CD14-positive monocyte (primary cell): Measurements from ENCODE around the gene EARS2. TPM values are rescaled to one million over a fixed set of nuclear protein-coding genes. Genes with fewer than 3 reads are reported as not detected.

Experiments
- DNase-seq, 3 donors: peaks; one replicate each; pipeline ENCODE4 v3.0.0-alpha.2; 2011 to 2022
- H2AFZ ChIP-seq: 2 replicates; pipeline ENCODE4 v1.6.0; 2012; ENCODE audit warnings: mild to moderate bottlenecking, low read depth, low read length, inconsistent platforms; ENCODE audit not compliant: insufficient read depth, poor library complexity, severe bottlenecking
- H3K27ac ChIP-seq, 2 donors: 1 replicate in 1 of 2; 2 replicates in 1 of 2; pipeline ENCODE4 v1.5.1; 2012 to 2013; ENCODE audit warnings: low read length in 2 of 2, control low read depth in 1 of 2, inconsistent platforms in 1 of 2, low read depth in 1 of 2, mild to moderate bottlenecking in 1 of 2
- H3K27me3 ChIP-seq, 2 donors: one replicate each; pipeline versions ENCODE4 v1.6.0 to v1.6.1; 2011 to 2013; ENCODE audit warnings: low read length in 2 of 2; ENCODE audit not compliant: control insufficient read depth in 2 of 2, insufficient read depth in 2 of 2
- H3K36me3 ChIP-seq, 2 donors: replicated peaks in 1 of 2; 1 replicate in 1 of 2; 2 replicates in 1 of 2; pipeline versions ENCODE4 v1.5.1 to v1.6.1; 2012 to 2013; ENCODE audit warnings: low read length in 2 of 2, control low read depth in 1 of 2, inconsistent platforms in 1 of 2, mild to moderate bottlenecking in 1 of 2; ENCODE audit not compliant: insufficient read depth in 2 of 2, control insufficient read depth in 1 of 2
- H3K4me1 ChIP-seq, 2 donors: 1 replicate in 1 of 2; 2 replicates in 1 of 2; pipeline versions ENCODE4 v1.5.1 to v1.6.1; 2012 to 2013; ENCODE audit warnings: low read length in 2 of 2, control low read depth in 1 of 2, inconsistent platforms in 1 of 2, mild to moderate bottlenecking in 1 of 2, moderate library complexity in 1 of 2; ENCODE audit not compliant: insufficient read depth in 2 of 2, control insufficient read depth in 1 of 2
- H3K4me2 ChIP-seq: replicated peaks from 2 replicates; pipeline ENCODE3; 2012; ENCODE audit warnings: low read length, moderate library complexity, mild to moderate bottlenecking; ENCODE audit not compliant: poor library complexity, severe bottlenecking; ENCODE audit errors: extremely low read depth
- H3K4me3 ChIP-seq, 3 experiments: fragments of 200-600 bp in 1 of 3; sonication (generic) in 1 of 3; replicated peaks in 1 of 3; 1 replicate in 2 of 3; 2 replicates in 1 of 3; pipeline ENCODE4 v1.5.1; 2011 to 2013; ENCODE audit warnings: low read length in 3 of 3, mild to moderate bottlenecking in 3 of 3, control low read depth in 2 of 3, low read depth in 2 of 3, inconsistent platforms in 1 of 3, moderate library complexity in 1 of 3
- H3K79me2 ChIP-seq: 2 replicates; pipeline ENCODE4 v1.6.0; 2012; ENCODE audit warnings: mild to moderate bottlenecking, control low read depth, inconsistent platforms, low read length, moderate library complexity; ENCODE audit not compliant: insufficient read depth
- H3K9ac ChIP-seq: 2 replicates; pipeline ENCODE4 v1.6.0; 2017; ENCODE audit warnings: low read length, mild to moderate bottlenecking; ENCODE audit not compliant: insufficient read depth, poor library complexity, severe bottlenecking
- H3K9me3 ChIP-seq, 2 donors: replicated peaks in 1 of 2; 1 replicate in 1 of 2; 2 replicates in 1 of 2; pipeline versions ENCODE4 v1.5.1 to v1.6.1; 2012 to 2013; ENCODE audit warnings: low read length in 2 of 2, control low read depth in 1 of 2; ENCODE audit not compliant: control insufficient read depth in 1 of 2, insufficient read depth in 1 of 2
- H4K20me1 ChIP-seq: 2 replicates; pipeline ENCODE4 v1.6.0; 2012; ENCODE audit warnings: mild to moderate bottlenecking, low read length, control low read depth, moderate library complexity; ENCODE audit not compliant: insufficient read depth
- H3K27ac Mint-ChIP-seq, 7 donors: one replicate each; pipeline ENCODE4 v1.8.0; 2020; ENCODE audit warnings: mild to moderate bottlenecking in 7 of 7, mixed read lengths in 7 of 7, moderate library complexity in 6 of 7, inconsistent platforms in 2 of 7
- H3K27me3 Mint-ChIP-seq, 3 donors: one replicate each; pipeline ENCODE4 v1.8.0; 2021 to 2022; ENCODE audit warnings: low read depth in 3 of 3, mild to moderate bottlenecking in 3 of 3, mixed read lengths in 3 of 3, moderate library complexity in 3 of 3, inconsistent platforms in 1 of 3
- H3K36me3 Mint-ChIP-seq, 2 donors: one replicate each; pipeline ENCODE4 v1.8.0; 2020; ENCODE audit warnings: mixed read lengths in 2 of 2, inconsistent platforms in 1 of 2, mild to moderate bottlenecking in 1 of 2
- H3K4me1 Mint-ChIP-seq: one replicate; pipeline ENCODE4 v1.8.0; 2020; ENCODE audit warnings: mild to moderate bottlenecking, mixed read lengths
- H3K4me3 Mint-ChIP-seq, 2 donors: one replicate each; pipeline ENCODE4 v1.8.0; 2020; ENCODE audit warnings: mild to moderate bottlenecking in 2 of 2, mixed read lengths in 2 of 2, moderate library complexity in 1 of 2
- H3K9me3 Mint-ChIP-seq, 7 donors: one replicate each; pipeline ENCODE4 v1.8.0; 2020 to 2022; ENCODE audit warnings: mixed read lengths in 7 of 7, mild to moderate bottlenecking in 6 of 7, moderate library complexity in 6 of 7, inconsistent platforms in 2 of 7
- CTCF ChIP-seq: fragments of 200-600 bp; IDR thresholded peaks from one replicate; pipeline ENCODE4 v1.8.0; 2022; ENCODE audit warnings: antibody characterized with exemption, mild to moderate bottlenecking
- WGBS: methylation state at CpG from one replicate; pipeline ENCODE4 v1.1.5; 2013; ENCODE audit warnings: missing lambda C conversion rate; ENCODE audit not compliant: insufficient coverage; 5-methylcytosine and 5-hydroxymethylcytosine counted together
- intact Hi-C, 2 donors: fragments of 100-400 bp; cut with micrococcal nuclease; formaldehyde crosslinking; loops; one replicate each; pipeline versions ENCODE4 v1.15.0 to v1.15.1; 2023
- polyA plus RNA-seq, 3 donors: library from polyadenylated mRNA; depleted of rRNA in 1 of 3; unstranded in 2 of 3; stranded (reverse) in 1 of 3; fragments of 300-500 nt in 2 of 3; fragments of >200 nt in 1 of 3; fragmentation: Illumina TruSeq in 2 of 3; gene quantifications; 1 replicate in 2 of 3; 2 replicates in 1 of 3; pipeline ENCODE4 v1.2.3, GENCODE V29; 2012 to 2021

Gene EARS2
- polyA plus RNA-seq, 3 donors: 2.9 to 4.7 (median 4.2) TPM

GRCh38 chr16:23579371-23579770 is 22.2 kb upstream of the EARS2 start:
- TF ChIP-seq CTCF: no peak
- H3K27me3 ChIP-seq: no peaks in the 10 kb centered on the region
- peaks cover 36 to 55% of the 10 kb centered on the region in 2 donors for H3K36me3 ChIP-seq
- H2AFZ ChIP-seq: no peak overlapping the region
- Mint-ChIP-seq H3K9me3 (peaks cover 0 to 2% (median 0%) of the 10 kb centered on the region in 7 donors), H3K36me3 (peaks cover 44 to 55% of the 10 kb centered on the region in 2 donors), H3K27ac (peak overlapping the region in 2 of 7 donors; percentile 1 to 50), H3K4me1 (peaks cover 10% of the 10 kb centered on the region), H3K4me3 (no peak overlapping the region), H3K27me3 (no peaks in the 10 kb centered on the region)
- no peak overlapping the region for H3K4me3 ChIP-seq
- no peaks in the 10 kb centered on the region for H3K9me3 ChIP-seq
- no peaks in the 10 kb centered on the region for H3K79me2 ChIP-seq
- intact Hi-C loops: no loop called here
- no peak for DNase-seq
- no peak overlapping the region for H3K4me2 ChIP-seq
- no peak overlapping the region for H3K27ac ChIP-seq
- peaks cover 9 to 13% of the 10 kb centered on the region in 2 donors for H3K4me1 ChIP-seq
- no peak overlapping the region for H3K9ac ChIP-seq
- WGBS: 100% methylated on average over 1 of the region's 4 CpGs
- H4K20me1 ChIP-seq: no peaks in the 10 kb centered on the region

GRCh38 chr16:23578101-23578830 is 21.1 kb upstream of the EARS2 start:
- peaks cover 10% of the 10 kb centered on the region for H3K4me1 Mint-ChIP-seq
- H4K20me1 ChIP-seq: no peaks in the 10 kb centered on the region
- intact Hi-C loops: no loop called here
- TF ChIP-seq CTCF: no peak
- H3K27ac ChIP-seq: peak overlapping the region; percentile 30 to 38
- peak in 2 of 3 donors; percentile 20 to 48 for DNase-seq
- no peak overlapping the region for H3K4me3 ChIP-seq
- no peaks in the 10 kb centered on the region for H3K79me2 ChIP-seq
- peaks cover 34 to 63% of the 10 kb centered on the region in 2 donors for H3K36me3 ChIP-seq
- no peaks in the 10 kb centered on the region for H3K27me3 ChIP-seq
- H3K4me3 Mint-ChIP-seq: no peak overlapping the region
- no peak overlapping the region for H2AFZ ChIP-seq
- peaks cover 0 to 2% (median 0%) of the 10 kb centered on the region in 7 donors for H3K9me3 Mint-ChIP-seq
- 100% methylated on average over 2 of the region's 5 CpGs for WGBS
- H3K9me3 ChIP-seq: no peaks in the 10 kb centered on the region
- H3K36me3 Mint-ChIP-seq: peaks cover 48 to 57% of the 10 kb centered on the region in 2 donors
- H3K4me2 ChIP-seq: no peak overlapping the region
- peak overlapping the region; percentile 9 for H3K9ac ChIP-seq
- H3K4me1 ChIP-seq: peaks cover 9 to 13% of the 10 kb centered on the region in 2 donors
- H3K27ac Mint-ChIP-seq: peak overlapping the region in 5 of 7 donors; percentile 29 to 80 (median 46)
- no peaks in the 10 kb centered on the region for H3K27me3 Mint-ChIP-seq
